Sciatic nerve (tissue), 2 donors: ENCODE results near the gene GON4L. TPM values are rescaled to one million over a fixed set of nuclear protein-coding genes. Genes with fewer than 3 reads are reported as not detected.
"Not testable (repeated sequence)": the region's sequence is repeated elsewhere in the genome, so short reads cannot be mapped to it uniquely, and the experiment has no call there.

Experiments used
- ATAC-seq: fragments of 200-7000 bp; cut with Tn5 transposase; one replicate; pipeline ENCODE4 v1.9.1; 2020; ENCODE audit warnings: mild to moderate bottlenecking, moderate library complexity
- DNase-seq: peaks from one replicate; pipeline ENCODE4 v3.0.0-alpha.2; 2020; ENCODE audit warnings: low spot score
- intact Hi-C: fragments of 100-400 bp; cut with DNase I; formaldehyde crosslinking; loops from one replicate; pipeline ENCODE4 v1.14.2; 2022
- total RNA-seq: library from RNA; stranded (reverse); fragmentation: NEBNext Ultra II Directional; extraction: Animal tissue kit (Norgen Biotek cat#: 25700); gene quantifications from one replicate; pipeline ENCODE4 v1.2.1, GENCODE V29; 2021
- donor health status: DM: no; HTN: no; CAD: no.
- donor health status: DM: no; HTN: no; CAD: no.

Gene GON4L
- total RNA-seq, 1 donor from 2014 or later: 79.6 TPM

DNA sequence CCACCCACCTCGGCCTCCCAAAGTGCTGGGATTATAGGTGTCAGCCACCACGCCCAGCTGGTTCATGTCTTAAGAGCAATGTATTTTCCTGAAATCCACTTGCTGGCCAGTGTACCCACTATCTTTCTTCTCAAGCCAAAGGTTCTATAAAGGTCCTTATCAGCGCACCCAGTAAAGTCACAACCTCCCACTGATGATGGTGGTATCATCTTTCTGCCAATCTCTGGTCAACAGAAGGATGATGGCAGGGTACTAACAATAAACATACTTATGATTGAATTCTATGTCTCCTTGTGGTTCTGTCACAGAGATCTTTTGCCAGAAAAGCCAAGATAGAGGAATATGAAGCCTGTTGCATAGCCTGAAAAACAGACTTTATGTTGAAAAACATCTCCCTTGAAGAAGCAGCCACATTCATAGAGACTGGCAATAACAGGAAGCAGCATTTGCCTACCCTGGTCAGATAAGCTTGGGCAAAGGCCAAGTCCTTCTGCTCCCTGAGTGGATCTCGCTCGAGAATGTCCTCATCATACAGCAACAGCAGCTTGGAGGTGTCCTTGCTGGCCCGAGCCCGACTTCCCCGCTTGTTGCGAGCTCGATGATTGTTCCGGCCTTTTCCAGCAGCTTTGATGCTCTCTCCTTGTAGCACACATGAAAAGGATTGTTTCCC is 95.1 kb downstream of the GON4L start:
- DNase-seq: no peak
- no peak for ATAC-seq
- intact Hi-C loops: no loop called here

GRCh38 chr1:155760751-155761475 is 96.1 kb downstream of the GON4L start:
- intact Hi-C loops: no loop called here
- DNase-seq (no peak), ATAC-seq (no peak)

GRCh38 chr1:155759966-155760630 is 96.9 kb downstream of the GON4L start:
- no peak for DNase-seq

DNA sequence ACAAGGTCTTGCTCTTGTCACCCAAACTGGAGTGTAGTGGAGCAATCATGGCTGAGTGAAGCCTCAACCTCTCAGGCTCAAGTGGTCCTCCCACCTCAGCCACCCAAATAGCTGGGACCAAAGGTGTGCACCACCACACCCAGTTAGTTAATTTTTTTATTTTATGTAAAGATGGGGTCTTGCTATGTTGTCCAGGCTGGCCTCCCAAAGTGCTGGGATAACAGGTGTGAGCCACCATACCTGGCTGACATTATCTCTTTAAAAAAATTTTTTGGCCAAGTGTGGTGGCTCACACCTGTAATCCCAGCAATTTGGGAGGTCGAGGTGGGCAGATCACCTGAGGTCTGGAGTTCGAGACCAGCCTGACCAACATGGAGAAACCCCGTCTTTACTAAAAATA is 98.0 kb downstream of the GON4L start:
- intact Hi-C loops, ATAC-seq, DNase-seq: not testable (repeated sequence)

More at GRCh38 chr1:155759966-155760630, 96.9 kb downstream of the GON4L start:
- ATAC-seq: no peak
- intact Hi-C loops: no loop called here

- DNase-seq, intact Hi-C loops, ATAC-seq: not testable (repeated sequence)
Measured at GRCh38 chr1:155748141-155748540, 108.9 kb downstream of the GON4L start.

GRCh38 chr1:155747586-155747985 is 109.4 kb downstream of the GON4L start:
- ATAC-seq: not testable (repeated sequence)

GRCh38 chr1:155745284-155746228 is 111.5 kb downstream of the GON4L start:
- intact Hi-C loops: not testable (repeated sequence)
- peak; percentile 98 for DNase-seq
- peak; percentile 99 for ATAC-seq

More at GRCh38 chr1:155747586-155747985, 109.4 kb downstream of the GON4L start:
- DNase-seq, intact Hi-C loops: not testable (repeated sequence)

GRCh38 chr1:155744711-155745283 is 112.2 kb downstream of the GON4L start:
- intact Hi-C loops: no loop called here
- ATAC-seq: no peak
- DNase-seq: no peak

- intact Hi-C loops: no loop called here
- ATAC-seq: no peak
- no peak for DNase-seq
Measured at GRCh38 chr1:155741908-155742307, 115.1 kb downstream of the GON4L start.

DNA sequence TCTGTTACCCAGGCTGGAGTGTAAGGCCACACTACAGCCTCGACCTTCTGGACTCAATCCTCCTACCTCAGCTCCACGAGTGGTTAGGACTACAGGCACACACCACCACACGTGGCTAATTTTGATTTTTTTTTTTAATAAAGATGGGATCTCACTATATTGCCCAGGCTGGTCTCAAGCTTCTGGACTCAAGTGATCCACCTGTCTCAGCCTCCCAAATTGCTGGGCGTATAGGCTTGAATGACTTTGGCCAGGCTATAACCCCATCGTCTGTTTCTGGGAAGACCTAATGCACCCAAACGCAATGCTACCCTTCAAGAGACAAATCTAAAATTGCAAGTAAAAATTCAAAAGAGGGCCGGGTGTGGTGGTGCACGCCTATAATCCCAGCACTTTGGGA is 116.0 kb downstream of the GON4L start:
- intact Hi-C loops: no loop called here
- no peak for ATAC-seq
- DNase-seq: no peak

GRCh38 chr1:155729031-155729898 is 127.7 kb downstream of the GON4L start:
- peak; percentile 64 for DNase-seq
- intact Hi-C loops: no loop called here
- peak; percentile 79 for ATAC-seq

GRCh38 chr1:155725142-155725541 is 131.9 kb downstream of the GON4L start:
- DNase-seq (no peak), ATAC-seq (no peak)
- intact Hi-C loops: no loop called here

DNA sequence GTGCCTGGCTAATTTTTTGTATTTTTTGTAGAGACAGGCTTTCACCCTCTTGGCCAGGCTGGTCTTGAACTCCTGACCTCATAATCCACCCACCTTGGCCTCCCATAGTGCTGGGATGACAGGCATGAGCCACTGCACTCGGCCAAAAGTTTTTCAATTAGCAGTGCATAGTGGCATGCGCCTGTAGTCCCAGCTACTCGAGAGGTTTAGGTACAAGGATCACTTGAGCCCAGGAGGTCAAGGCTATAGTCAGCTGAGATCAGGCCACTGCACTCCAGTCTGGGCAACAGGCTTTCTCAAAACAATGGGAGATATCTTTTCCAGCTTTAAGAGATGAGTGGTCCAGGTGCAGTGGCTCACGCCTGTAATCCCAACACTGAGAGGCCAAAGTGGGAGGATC is 137.3 kb downstream of the GON4L start:
- intact Hi-C loops: no loop called here
- ATAC-seq: no peak

GRCh38 chr1:155718524-155719115 is 138.4 kb downstream of the GON4L start:
- ATAC-seq, intact Hi-C loops, DNase-seq: not testable (repeated sequence)

More for the DNA sequence above, 137.3 kb downstream of the GON4L start:
- no peak for DNase-seq

- intact Hi-C loops: no loop called here
- no peak for ATAC-seq
- no peak for DNase-seq
Measured at GRCh38 chr1:155717041-155717440, 140.0 kb downstream of the GON4L start.

- intact Hi-C loops: no loop called here
- ATAC-seq: no peak
- no peak for DNase-seq
Measured at GRCh38 chr1:155715777-155716176, 141.2 kb downstream of the GON4L start.

- intact Hi-C loops, DNase-seq, ATAC-seq: not testable (repeated sequence)
Measured at GRCh38 chr1:155715056-155715455, 142.0 kb downstream of the GON4L start.
